GM12801 (cell line): ENCODE data around the gene SLBP.

Experiments used
- TF ChIP-seq, protein P1 (sequence below): IDR thresholded peaks from one replicate; pipeline ENCODE4 v1.5.1; 2011; ENCODE audit warnings: control low read depth; ENCODE audit not compliant: insufficient read length; ENCODE audit errors: extremely low read depth

Gene SLBP

DNA sequence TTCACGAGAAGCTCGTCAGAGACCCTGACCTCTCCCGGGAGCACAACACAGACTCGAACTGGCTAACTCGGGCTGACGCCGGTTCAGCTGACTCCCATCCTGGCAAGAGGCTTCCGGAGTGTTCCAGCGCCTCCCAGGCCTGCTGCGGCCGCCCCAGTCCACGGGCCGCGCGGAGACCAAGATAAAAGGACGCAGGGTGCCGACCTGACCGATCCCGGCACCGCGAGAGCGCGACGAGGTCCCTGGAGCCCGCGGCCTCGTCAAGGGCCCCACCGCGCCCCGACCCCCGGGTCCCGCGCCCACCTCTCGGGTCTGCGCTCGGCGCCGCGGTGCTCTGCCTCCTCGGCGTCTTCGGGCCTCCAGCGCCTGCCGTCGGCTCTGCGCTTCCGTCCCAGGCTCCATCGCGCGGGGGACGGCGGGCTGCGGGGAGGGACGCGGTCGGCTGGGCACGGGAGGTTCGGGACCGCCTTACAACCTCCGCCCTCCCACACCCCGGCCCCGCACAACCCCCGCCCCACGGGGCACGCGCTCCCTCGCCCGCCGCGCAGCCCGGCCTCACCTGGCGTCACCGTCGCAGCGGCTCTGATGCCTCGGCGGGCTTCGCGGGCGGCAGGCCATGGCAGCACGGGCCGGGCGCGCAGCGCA is 426 bp downstream of the SLBP start:
- TF ChIP-seq, protein P1, sequence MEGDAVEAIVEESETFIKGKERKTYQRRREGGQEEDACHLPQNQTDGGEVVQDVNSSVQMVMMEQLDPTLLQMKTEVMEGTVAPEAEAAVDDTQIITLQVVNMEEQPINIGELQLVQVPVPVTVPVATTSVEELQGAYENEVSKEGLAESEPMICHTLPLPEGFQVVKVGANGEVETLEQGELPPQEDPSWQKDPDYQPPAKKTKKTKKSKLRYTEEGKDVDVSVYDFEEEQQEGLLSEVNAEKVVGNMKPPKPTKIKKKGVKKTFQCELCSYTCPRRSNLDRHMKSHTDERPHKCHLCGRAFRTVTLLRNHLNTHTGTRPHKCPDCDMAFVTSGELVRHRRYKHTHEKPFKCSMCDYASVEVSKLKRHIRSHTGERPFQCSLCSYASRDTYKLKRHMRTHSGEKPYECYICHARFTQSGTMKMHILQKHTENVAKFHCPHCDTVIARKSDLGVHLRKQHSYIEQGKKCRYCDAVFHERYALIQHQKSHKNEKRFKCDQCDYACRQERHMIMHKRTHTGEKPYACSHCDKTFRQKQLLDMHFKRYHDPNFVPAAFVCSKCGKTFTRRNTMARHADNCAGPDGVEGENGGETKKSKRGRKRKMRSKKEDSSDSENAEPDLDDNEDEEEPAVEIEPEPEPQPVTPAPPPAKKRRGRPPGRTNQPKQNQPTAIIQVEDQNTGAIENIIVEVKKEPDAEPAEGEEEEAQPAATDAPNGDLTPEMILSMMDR = no peak

DNA sequence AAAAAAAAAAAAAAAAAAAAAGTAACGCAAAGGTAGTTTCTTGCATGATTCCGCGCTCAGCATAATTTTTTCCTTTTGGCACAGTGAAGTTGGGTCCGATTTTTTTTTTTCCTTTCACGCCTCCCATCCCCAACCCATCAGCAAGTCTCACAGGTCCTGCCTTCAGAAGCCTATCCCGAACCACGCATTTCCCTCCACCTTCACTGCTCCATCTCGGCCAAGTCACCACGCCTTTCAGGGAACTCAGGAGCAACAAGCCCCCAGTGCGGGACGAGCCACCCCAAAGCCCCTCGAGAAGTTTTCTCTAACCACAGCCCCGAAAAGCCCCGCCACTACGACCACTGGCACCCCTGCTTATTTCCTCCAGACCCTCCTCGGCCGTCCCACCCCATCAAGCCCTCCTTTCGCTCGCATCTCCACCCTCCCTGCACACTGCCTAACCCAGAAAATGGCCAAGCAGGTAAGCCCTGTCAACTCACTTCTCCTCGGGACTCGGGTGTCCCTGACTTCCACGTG is 1.0 kb downstream of the SLBP start:
- TF ChIP-seq, protein P1 = no peak

DNA sequence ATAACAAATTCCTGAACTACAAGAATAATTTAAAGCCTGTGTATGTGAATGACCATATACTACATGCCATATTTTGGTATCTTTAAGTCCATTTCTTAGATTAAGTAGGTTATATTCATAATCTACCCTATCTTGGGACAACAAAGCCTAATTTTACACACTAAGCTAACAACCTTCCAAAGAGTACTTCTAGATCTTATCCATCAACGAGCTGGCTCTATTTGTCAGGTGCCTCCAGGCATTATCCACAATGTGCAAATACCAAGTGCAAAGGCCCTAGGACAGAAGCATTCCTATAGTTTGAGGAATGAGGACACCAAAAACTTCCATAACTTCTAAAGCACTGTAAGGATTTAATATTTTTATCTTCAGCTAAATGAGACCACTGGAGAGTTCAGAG is 3.5 kb downstream of the SLBP start:
- TF ChIP-seq, protein P1 = no peak

DNA sequence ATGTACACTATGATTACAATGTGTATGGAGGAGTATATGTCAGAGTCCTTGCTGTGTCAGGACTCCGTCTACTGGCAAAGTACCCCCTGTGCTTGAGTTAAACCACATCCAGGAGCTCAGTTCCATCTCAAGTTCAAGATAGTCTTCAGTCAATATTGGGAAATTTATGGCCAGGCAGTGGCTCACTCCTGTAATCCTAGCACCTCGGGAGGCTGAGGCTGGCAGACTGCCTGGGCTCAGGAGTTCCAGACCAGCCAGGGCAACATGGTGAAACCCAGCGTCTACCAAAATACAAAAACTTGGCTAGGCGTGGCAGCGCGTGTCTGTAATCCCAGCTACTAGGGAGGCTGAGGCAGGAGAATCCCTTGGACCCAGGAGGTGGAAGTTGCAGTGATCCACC is 5.8 kb downstream of the SLBP start:
- TF ChIP-seq, protein P1 = no peak

DNA sequence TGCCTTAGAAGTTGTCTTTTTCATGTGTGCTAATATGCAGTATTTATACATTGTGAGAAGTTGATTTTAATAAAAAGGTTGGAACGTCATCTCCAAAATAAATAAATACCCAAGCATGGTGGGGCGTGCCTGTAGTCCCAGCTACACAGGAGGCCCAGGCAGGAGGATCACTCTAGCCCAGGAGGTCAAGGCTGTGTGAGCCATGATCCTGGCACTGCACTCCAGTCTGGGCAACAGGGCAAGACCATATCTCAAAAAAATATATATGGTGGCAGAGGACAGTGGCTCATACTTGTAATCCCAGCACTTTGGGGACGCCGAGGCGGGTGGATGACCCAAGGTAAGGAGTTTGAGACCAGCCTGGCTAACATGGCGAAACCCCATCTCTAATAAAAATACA is 6.4 kb downstream of the SLBP start:
- TF ChIP-seq, protein P1 = no peak

DNA sequence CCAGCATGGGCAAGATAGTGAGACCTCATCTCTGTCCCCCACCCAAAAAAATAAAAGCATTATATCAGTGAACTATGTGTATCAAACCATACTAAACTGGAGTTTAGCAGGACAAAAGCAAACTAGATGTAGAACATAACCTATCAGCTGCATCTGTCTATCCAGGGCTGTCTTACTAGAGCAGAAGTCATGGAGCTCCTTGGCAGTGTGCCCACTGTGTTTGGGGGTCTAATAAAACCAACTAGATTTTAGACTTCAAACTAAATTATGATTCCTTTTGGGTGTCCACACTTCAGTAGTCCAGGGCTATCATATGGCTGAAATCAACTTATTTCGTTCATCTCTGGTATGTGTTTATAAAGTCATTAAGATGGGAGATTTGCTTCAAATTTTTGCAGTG is 8.3 kb downstream of the SLBP start:
- TF ChIP-seq, protein P1 = no peak

DNA sequence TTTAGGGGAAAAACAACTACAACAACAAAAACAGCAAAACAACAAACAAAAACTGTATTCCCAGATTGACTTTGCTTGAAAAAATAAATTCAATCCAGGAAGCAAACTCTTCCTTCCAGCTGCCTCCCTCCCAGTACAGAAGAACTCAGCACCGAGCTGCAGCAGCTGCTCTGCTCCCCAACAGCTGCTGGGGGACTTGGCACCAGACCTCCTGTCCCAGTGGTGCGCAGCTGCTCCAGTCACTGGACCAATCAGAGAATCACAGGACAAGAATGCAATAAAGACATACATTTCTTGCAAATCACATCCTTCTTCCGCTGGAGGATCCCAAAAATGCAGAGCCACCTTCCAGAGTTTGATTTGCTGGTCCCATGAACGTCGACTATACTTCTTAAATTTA is 16.2 kb downstream of the SLBP start:
- TF ChIP-seq, protein P1 = no peak
